DMS153 (cell line): ENCODE data around the gene AGAP1.

Experiments used
- DNase-seq: peaks from one replicate; lab custom pipeline; 2025; lab: John Stamatoyannopoulos, UW

The AGAP1 gene

GRCh38 chr2:235847576-235847975, 353.7 kb downstream of the AGAP1 start:
- no peak for DNase-seq

DNA sequence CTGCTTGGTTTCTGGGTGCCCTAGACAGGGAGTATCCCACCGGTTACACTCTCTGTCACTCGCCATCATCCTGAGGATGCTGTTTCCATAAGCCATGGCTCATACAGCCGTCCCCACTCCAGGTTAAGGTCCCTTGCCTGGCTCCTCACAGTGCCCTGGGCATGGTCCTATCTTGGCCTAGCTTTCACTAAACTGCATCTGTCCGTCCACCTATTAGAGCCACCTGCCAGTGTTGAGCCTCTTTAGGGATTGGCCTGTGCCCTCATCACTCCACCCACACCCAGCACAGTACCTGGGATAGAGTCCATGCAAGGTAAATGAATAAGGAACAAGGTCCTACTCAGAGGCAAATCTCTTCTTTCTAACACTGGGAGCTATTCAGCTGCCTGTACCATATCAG, 354.2 kb downstream of the AGAP1 start:
- DNase-seq, result no peak

DNA sequence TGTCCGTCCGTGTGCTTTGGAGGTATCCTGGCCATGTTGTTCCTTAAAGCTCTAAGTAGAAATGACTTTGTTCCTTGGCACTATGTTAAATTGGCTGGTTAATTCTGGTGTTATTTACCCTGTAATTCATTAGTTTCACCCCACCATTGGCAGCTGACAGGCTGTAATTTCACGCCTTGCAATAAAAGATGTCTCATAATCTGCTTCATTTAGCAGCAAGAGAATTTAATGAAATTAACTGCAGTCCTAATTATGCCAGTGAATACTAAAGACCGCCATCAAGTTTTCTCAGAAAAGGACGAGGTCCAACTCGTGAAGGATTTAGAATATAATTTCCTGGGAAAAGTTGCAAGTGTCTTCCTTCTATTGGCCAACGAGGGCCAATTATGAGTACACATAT, 355.1 kb downstream of the AGAP1 start:
- no peak for DNase-seq

- DNase-seq, result no peak
Observed at GRCh38 chr2:235849489-235849888, 355.6 kb downstream of the AGAP1 start.

DNA sequence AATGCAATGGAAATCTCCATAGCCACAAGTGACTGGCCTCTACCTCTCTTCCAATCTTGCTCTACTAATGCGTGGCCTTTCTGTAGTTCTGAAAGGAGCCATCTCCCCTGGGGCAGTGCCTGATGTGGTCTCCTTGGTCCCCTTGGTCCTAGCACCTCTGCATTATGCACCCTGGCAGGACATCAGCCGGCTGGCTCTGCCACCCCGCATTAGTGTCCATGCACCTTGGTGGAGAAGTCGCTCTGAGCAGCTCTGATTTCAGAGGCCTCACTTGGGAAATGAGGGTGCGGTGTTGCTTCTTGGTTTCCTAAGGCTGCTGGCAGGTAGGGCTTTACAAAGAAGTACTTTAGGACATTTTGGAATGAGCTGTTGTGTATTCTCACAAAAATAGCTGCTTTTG, 356.4 kb downstream of the AGAP1 start:
- no peak for DNase-seq

DNA sequence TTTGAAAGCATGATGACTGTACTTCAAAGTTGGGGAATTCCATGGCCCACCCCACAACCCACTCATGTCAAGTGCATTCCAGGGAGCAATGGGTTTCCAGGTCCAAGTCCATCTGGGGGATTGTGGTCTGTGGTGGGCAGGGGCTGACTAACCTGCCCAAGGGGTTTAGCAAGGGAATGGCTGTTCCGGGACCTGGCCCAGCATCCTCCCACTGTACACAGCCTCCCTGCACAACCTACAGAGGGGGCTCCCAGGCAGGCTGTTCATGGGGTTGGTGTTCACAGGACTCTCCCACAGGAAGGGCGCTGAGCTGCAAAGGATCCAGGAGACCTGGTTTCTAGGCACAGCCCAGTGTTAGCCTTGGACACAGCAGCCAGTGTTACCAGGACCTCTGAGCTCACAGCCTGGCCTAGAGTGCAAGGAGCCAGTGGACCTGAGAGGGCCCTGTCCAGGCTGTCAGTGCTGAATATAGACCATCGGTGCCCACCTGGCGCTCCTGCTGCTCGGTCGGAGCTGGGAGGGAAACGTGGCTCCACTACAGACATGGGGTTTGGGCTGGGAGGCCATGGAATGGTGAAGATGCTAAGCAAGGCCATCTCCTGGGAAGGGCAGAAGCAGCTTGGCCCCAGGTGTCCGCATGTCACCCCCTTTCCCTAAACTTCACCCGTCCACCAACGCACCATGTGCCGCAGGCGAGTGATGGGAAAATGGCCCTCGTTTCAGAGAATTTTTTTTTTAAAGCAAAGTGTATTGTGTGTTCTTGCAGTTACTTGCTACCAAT, 357.1 kb downstream of the AGAP1 start:
- no peak for DNase-seq

DNA sequence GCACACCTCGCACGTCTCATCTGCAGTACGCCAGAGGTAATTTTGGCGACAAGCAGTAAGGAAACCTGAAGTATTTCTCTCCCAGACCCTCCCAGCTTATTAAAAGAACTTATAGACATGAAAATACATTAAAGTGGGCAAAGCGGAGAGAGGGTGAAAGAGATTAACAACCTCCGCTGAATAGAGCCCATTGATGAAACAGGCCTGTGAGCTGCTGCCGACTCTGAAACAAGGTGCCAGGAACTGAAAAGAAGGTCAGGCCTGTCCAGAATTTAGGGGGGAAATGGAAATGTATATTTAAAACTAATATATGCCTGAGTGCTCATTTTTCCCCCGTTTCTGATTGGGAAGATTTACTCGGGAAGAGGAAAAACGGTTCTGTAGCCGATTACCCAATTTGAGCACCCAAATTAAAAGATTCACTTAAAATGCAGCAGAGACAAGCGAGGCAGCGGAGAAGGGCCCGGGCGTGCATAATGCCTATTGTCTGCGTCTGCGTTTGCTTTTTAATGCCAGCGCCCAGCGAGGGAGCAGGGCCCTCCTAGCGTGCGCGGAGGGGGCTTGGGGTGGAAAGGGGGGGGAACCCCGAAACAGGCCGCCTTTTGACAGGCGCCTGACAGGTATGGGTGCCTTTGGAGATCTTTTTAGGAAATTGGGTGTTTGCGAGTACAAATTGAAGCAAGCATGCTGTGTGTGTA, 358.1 kb downstream of the AGAP1 start:
- DNase-seq, result no peak

DNA sequence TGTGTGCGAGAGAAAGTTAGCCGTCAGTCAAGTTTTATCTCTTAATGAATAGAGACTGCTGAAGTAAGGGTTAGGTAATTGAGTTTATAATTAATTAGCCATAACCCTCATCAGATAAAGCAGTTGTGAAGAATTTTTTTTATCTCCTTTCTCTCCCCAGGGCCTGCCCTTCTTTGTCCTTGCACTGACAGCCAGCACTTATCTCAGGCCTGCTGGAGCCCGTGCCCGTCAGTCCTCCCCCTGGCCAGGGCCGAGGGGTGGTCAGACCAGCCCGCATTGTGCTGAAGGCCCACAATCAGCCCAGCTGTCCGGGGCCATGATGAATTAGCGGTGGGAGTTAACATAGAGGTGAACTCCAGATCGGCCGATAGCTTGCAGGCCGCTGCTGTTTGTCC, 358.7 kb downstream of the AGAP1 start:
- no peak for DNase-seq

DNA sequence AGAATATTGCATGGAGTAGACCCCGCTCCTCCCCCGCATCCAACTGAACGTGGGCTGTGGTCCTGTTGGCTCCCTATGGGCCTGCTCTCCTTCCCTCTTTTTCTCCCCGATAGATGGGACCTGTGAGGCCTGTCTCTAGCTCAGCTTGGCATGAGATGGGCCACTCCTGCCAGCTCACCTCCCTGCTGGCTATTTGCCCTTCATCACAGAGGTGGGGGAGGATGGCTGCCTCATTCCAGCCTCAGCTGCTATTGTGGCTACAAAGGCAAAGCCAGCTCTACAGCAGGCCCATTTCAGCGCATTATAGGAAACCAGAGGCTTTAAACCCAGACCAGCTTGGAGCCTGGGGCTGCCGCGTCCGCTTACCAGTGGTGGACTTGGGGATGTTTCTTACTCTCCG, 360.4 kb downstream of the AGAP1 start:
- no peak for DNase-seq

GRCh38 chr2:235855011-235855410, 361.2 kb downstream of the AGAP1 start:
- no peak for DNase-seq

GRCh38 chr2:235856151-235856854, 362.5 kb downstream of the AGAP1 start:
- DNase-seq, result no peak

DNA sequence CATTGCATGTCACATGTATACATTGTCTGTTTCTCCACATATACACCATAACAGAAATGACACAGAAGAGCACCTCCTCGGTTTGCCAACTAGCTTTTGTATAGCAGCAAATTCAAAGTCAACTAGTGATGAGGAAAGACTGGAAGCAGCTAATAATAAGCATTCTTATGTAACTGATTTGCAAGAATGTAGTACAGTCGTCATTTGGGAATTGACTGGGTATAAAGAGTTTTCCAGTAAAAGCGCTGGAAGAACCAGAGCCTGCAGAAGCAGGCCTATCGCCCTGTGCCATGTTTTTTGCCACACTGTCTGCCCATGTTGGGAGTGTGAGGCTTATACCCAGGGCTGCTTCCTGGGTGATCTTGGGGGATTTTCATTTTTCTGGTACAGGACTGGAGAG, 363.8 kb downstream of the AGAP1 start:
- DNase-seq, result no peak

GRCh38 chr2:235858881-235859280, 365.0 kb downstream of the AGAP1 start:
- no peak for DNase-seq

DNA sequence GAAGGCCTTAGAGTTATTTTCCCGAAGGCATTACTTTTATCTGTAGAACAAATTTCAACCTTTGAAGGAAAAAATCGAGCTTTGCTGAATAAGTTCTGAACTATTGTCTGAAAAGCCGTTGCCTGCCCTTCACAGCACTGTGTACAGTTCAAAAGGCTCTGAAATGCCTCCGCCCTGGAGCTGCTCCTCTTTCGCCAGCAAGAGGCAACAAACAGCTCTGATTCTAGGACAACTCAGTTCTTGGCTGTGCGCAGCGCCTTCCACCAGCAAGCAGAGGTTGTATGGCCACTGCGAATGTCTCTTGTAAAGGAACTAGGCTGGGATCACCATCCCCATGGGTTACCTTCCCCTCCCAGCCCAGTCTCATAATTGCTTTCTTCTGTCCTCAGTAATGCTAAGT, 365.8 kb downstream of the AGAP1 start:
- DNase-seq, result no peak

DNA sequence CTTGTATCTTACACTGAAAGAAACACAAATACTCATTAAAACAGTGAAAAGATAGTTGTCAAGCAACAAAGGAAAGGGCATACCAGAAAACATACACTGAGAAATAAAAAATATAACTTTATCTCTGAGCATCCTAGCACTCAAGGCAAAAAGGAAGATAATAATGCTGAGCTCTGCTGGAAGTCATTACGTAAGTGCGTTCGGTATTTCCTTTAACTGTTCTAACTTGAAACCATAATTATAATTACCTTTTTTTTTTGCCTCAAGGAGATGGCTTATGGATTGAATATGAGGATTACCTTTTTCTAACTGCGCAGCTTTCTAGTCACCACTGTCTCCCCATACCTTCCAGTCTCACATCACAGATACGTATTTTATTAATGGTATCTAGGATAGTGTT, 366.3 kb downstream of the AGAP1 start:
- no peak for DNase-seq

GRCh38 chr2:235860871-235861270, 367.0 kb downstream of the AGAP1 start:
- no peak for DNase-seq

DNA sequence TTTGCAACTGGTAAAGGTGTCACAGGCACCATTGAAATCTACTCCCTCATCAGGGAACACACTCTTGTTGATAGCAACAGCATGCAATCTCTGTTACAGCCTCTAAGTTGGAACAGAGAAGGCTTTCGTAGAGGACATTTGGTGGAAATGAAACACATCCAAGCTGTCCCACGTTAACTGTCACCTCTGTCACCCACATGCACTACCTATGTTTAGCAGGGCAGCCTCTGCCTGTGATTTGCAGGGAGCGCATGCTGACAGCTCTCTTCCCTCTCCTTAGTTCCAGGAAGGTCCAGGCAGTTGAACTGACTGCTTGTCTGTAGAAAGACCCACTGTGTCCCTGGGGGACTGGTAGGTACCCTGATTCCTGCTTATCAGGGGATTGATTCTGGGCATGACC, 367.5 kb downstream of the AGAP1 start:
- no peak for DNase-seq

GRCh38 chr2:235863414-235863813, 369.6 kb downstream of the AGAP1 start:
- DNase-seq, result no peak

- no peak for DNase-seq
Observed at GRCh38 chr2:235864302-235864701, 370.5 kb downstream of the AGAP1 start.

DNA sequence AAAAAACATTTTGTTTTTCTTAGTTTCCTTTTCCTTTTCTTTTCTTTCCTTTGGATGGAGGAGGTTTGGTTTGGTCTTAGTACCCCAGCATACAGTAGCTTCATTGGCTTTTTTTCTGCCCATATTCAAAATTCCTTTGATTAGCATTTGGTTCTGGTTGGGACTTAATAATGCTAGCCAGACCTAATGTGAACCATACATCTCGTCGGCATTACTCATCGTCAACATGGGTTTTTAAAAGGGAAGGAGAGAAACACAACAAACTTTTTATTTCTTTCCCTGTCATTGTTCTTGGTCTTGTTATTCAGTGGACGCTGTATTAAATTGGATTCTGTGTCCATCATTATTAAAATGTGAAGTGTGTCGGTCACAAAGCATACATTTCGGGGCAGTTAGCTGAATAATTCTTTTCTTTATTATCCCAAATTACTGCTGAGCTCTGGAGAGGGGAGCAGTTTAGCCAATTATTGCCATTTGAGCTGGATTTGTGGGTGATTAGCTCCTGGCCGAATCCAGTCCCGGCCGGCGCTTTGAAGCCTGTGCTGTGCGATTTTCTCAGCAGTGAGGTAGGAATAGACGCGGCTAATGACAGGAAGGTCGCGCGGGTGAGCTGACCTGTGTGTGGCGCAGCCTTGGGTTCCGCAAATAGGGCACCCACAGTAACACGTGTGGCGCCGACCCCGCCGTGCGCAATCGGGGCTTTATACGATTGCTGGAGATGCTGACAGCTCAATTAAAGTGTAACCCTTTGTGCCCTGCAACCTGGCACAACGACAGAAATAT, 371.1 kb downstream of the AGAP1 start:
- DNase-seq, result no peak

- DNase-seq, result no peak
Observed at GRCh38 chr2:235866373-235866772, 372.5 kb downstream of the AGAP1 start.

GRCh38 chr2:235868224-235868623, 374.4 kb downstream of the AGAP1 start:
- no peak for DNase-seq
